Fibroblast of the conjunctiva (primary cell): ENCODE results near the gene IDI1.
"Not testable (repeated sequence)": the region's sequence is repeated elsewhere in the genome, so short reads cannot be mapped to it uniquely, and the experiment has no call there.

Experiments
- DNase-seq: peaks from one replicate; pipeline ENCODE4 v3.0.0-alpha.2; 2010; ENCODE audit warnings: low read depth

IDI1 gene

DNA sequence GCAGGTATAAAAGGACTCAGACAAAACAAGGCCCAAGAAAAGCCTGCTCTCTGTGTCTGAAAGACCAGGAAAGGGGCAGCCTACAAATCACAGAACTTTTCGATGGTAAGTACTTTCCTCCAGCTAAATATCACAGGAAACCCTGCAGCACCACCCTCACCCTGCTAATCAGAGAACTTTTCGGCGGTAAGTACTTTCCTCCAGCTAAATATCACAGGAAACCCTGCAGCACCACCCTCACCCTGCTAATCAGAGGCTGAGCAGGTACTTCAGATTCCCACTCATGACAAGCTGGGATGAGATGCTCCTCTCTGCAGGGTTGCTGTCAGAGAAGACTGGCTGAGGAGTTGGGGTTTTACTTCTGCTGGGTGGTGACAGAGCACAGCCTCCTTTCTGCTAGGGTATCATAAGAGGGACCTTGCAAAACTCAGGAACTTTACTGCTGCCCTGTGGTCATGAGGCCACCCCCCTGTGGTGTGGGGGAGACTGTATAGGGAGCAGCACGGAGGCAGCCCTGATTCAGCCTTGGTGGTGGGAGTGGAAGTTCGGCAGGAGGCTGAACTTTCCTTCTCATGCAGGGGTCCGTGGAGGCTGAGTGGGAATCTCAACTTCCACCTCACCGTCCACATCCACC, 14.4 kb upstream of the IDI1 start:
- no peak for DNase-seq

GRCh38 chr10:1061930-1062774, 13.2 kb upstream of the IDI1 start:
- DNase-seq, result no peak

DNA sequence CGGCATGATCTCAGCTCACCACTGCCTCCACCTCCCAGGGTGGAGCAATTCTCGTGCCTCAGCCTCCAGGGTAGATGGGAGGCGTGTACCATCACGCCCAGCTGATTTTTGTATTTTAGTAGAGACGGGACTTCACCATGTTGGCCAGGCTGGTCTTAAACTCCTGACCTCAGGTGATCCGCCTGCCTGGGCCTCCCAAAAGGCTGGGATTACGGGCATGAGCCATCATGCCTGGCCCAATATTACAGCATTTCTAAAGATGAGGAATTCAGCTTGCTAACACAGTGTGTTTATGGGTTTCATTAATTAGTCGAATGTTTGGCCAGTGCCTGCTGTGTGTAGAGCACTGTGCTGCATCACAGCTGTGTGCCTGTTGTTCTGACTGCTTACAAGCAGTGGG, 11.0 kb upstream of the IDI1 start:
- DNase-seq, result no peak

DNA sequence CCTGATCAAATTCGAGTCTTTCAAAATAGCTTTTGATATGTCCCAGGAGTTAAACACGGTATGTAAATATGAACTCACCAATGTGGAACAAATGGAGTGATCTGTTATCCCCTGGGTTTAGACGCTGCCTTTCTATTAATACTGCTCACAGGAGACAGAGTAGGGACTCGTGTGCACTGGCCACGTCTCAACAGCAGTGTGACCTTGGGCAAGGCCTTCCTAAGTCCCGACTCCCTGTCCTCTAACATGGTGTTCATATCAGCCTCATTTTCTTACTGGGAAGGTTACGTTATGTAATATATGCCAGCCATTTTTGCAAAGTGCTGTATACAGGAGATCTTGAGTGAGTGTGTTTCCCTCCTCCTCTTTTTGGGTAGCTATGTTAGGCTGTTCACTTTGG, 9.1 kb upstream of the IDI1 start:
- DNase-seq, result no peak

DNA sequence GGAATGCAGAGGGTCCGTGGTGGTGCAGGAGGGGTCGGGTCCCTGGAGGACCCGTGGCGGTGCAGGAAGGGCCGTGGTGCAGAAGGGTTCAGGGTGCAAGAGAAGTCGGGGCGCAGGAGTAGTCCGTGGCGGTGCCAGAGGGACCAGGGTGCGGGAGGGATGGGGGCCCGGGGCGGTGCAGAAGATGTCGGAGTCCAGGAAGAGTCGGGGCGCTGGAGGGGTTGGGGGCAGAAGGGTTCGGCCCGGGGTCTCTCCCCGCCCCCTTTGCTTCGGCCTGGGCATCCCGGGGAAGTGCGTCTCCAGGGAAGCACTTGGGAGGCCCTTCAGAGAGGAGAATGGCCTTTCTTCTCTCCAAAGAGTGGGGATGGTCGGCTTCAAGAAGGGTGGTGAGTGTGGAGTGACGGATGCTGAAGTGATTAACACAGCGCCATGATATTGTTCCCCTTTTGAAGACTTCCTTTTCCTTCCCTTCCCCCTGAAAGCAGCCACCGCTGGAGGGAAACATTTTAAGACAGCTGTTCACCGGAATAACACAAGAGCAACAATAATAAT, 8.3 kb upstream of the IDI1 start:
- no peak for DNase-seq

GRCh38 chr10:1056326-1057105, 7.6 kb upstream of the IDI1 start, which contains the start of gene WDR37:
WDR37 (plus strand) TSS chr10:1056385; CDS start chr10:1072156, 15,771 bp downstream.
- DNase-seq, result peak; percentile 60

GRCh38 chr10:1054684-1055083, 5.8 kb upstream of the IDI1 start:
- DNase-seq, result no peak

GRCh38 chr10:1050554-1050953, 1.6 kb upstream of the IDI1 start:
- DNase-seq, result no peak

- no peak for DNase-seq
Measured at GRCh38 chr10:1050145-1050544, 1.2 kb upstream of the IDI1 start.

DNA sequence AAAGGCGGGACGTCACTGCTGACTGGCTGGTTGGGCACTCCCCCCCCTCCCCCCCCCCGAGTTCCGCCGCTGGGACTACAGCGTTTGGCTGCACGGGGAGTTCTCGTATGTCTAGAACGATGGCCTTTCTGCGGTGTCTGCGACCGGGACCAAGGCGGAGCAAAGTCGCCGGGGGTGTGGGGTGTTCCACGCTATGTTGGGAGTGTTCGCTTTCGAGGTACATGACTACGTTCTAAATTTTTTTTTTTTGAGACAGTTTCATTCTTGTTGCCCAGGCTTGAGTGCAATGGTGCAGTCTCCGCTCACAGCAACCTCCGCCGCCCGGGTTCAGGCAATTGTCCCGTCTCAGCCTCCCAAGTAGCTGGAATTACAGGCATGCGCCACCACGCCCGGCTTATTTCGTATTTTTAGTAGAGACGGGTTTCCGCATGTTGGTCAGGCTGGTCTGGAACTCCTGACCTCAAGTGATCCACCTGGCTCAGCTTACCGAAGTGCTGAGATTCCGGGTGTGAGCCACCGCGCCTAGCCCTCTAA, 573 bp upstream of the IDI1 start:
- peak; percentile 10 for DNase-seq

DNA sequence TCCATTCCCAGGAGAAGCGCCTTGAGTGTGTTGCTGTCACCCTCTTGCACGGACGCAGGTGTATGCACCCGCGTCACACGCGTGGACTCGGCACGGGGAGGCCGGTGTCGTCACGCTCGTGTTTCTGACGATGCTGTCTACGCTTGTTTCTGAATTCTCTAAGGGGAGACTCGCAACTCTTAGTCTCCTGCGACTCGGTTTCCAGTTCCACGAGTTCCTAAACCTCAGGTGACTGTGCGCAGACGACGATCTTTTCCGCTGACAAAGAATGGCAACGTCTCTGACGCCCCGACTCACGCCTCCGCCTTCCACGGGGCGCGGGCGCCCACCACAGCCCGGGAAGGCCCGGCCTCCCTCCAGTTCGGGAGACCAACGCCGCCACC, 579 bp downstream of the IDI1 start:
- no peak for DNase-seq

DNA sequence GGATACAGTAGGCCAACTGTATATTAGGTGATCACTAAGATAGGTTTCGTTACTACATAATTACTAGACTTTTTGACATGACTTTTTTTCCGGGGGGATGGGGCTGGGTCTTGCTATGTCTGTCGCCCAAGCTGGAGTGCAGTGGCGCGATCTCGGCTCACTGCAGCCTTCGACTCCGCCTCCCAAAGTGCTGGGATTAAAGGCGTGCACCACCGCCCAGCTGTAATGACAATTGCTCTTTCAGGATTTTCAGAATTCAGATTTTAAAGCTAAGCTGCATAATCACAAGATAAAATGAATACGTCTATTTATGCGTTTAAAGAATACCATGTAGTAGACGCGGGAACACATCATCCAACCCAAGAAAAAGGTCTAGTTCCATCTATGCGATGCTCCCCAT, 982 bp downstream of the IDI1 start:
- no peak for DNase-seq

DNA sequence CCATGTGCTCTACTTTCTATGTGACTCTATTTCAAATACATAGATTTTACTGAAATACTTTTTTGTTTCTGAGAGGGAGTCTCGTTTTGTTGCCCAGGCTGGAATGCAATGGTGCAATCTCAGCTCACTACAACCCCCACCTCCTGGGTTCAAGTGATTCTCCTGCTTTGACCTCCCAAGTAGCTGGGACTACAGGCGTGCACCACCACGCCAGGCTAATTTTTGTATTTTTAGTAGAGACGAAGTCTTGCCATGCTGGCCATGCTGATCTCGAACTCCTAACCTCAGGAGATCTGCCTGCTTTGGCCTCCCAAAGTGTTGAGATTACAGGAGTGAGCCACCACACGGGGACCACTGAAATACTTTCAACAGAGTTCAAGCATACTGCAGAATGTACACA, 3.5 kb downstream of the IDI1 start:
- DNase-seq, result no peak

- DNase-seq, result no peak
Measured at GRCh38 chr10:1044964-1045363, 4.0 kb downstream of the IDI1 start.

DNA sequence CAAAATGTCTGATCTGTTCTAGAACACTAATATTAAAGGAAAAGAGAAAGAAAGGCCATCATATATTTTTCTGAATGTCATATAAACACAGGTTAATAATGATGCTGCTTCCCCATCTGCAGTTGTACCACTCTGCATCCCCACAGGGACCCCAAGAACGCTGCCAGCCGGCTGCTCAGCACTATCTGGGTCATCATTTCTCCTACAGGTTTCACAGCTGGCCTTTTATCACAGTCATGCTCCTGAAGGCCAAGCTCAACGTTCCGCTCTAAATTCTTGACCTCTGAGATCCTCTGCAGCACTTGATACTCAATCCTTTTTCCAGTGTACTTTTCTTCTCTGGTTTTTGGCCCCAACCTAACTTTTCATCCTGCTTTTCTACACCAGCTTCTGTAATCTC, 4.8 kb downstream of the IDI1 start:
- DNase-seq, result no peak

DNA sequence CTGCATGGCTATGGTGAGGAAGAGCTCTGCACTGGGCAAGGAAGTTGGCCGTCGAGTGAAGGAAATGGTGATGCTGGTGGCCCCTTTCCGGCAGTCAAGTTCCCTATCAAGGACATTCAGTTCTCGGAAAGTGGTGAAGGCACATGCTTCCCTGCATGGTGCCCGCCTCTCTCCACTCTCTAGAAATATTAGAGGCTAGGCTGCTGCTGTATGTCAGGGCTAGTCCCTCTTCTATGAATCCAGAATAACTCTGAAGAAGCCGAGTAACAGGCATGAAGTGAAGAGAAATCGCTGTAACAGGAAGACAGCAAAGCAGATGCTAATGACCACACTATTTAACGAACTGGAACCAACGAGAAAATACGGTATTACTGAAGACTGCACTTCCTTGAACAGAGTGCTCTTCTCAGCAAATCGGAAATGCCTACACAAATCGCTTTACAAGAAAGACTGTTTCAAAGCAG, 5.4 kb downstream of the IDI1 start:
- DNase-seq, result no peak

DNA sequence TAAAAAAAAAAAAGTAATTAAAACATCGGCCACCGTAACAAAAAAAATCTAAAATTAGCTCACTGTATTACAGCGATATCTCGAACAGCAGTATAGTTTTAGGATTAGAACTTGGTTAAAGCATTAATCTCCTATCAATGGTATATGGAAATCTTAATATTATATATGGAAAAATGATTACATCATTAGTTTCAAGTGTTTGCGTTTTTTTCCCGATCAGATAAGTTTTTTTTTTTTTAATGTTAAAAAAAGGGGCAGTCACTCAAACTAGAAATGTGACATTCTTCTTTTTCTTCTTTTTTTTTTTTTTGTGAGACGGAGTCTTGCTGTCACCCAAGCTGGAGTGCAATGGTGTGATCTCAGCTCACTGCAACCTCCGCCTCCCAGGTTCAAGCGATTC, 7.4 kb downstream of the IDI1 start:
- DNase-seq, result no peak

DNA sequence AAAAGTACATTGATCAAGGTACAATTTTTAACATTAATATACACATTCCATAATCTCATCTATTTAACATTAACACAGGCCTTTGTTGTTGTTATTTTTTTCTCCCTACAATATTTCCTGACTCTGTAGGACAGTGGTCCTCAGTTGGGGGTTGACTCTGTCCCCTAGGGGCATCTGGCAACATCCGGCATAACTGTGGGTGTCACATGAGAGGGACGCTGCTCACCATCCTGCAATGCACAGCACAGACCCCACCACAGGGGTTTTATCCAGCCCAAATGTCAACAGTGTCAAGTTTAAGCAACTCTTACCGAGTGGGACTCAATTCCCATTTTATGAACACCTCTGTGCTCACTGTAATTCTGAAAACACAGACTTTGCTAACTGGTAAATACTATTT, 8.8 kb downstream of the IDI1 start:
- no peak for DNase-seq

- DNase-seq, result not testable (repeated sequence)
Measured at GRCh38 chr10:1038769-1039168, 10.2 kb downstream of the IDI1 start.

DNA sequence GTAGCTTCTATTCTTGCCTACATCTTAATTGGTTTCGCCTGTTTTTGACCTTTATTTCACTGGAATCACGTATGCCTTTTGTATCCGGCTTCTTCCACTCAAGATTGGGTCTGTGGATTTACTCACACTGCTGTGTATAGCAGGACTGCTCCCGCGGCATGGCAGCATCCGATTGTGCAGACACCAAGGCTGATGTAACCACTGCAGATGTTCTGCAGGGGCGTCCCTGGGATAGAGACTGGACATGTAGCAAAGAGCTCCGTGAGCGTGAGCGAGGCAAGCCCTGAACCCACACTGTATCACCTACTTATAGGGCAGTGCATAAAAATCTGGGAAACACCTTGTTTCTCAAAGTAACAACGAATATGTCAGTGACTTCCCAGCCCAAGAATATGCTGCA, 11.8 kb downstream of the IDI1 start:
- no peak for DNase-seq

DNA sequence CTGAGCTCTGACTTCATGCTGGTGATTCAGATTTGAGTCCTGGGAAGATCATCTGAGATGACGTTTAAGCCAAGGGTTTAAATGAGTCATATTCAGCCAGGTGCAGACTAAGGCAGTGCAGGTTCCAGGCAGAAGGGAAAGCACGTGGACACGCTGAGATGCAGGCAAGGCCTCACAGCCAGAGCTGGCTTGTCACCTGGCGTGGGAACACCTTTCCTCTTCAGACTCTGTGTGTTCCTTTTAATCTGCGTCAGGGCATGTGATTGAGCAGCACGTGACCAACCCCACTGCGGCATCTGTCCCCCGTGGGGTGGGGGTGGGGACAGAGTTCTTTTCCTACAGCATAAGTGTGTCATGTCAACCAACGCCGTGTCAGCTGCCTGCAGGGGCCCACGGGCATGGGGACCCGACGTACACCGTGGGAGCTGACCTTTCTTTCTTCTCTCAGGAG, 12.6 kb downstream of the IDI1 start:
- DNase-seq, result no peak

- no peak for DNase-seq
Measured at GRCh38 chr10:1035201-1035600, 13.7 kb downstream of the IDI1 start.
